ENCODE data around the gene NUMA1. TPM values are rescaled to one million over a fixed set of nuclear protein-coding genes. Genes with fewer than 3 reads are reported as not detected.

Gene NUMA1
- polyA plus RNA-seq, 1 donor (not counting 4 experiments of a cell fraction or from before 2014, with no cell fraction given), result 38.8 TPM

- Histone ChIP-seq H3K4me3 (ENCODE audit: control insufficient read depth in 2 of 3, extremely low read depth in 1 of 3, insufficient read depth in 2 of 3, low read depth in 1 of 3, low read length in 3 of 3) (no peak overlapping the region), H4K20me1 (ENCODE audit: control insufficient read depth, extremely low read depth, insufficient read depth, low read length) (no peaks in the 10 kb centered on the region), H3K4me1 (ENCODE audit: control insufficient read depth, extremely low read depth, insufficient read depth, low read length) (peaks cover 37% of the 10 kb centered on the region), H3K9me3 (ENCODE audit: control insufficient read depth, low read depth, low read length) (no peaks in the 10 kb centered on the region), H3K4me2 (ENCODE audit: control insufficient read depth, extremely low read depth, insufficient read depth, low read depth, low read length) (no peak overlapping the region), H3K27ac (ENCODE audit: control insufficient read depth, insufficient read depth, low read length) (no peak overlapping the region), H3K9me1 (ENCODE audit: control insufficient read depth, extremely low read depth, insufficient read depth, low read length) (no peaks in the 10 kb centered on the region), H2AFZ (ENCODE audit: control insufficient read depth, low read length) (no peak overlapping the region), H3K36me3 (ENCODE audit: control insufficient read depth in 2 of 2, extremely low read depth in 1 of 2, insufficient read depth in 2 of 2, low read length in 2 of 2) (peaks cover 3 to 13% of the 10 kb centered on the region in 2 experiments), H3K79me2 (ENCODE audit: control insufficient read depth, insufficient read depth, low read length) (no peaks in the 10 kb centered on the region), H3K27me3 (ENCODE audit: control insufficient read depth, extremely low read depth, insufficient read depth, low read length) (no peaks in the 10 kb centered on the region), H3K9ac (ENCODE audit: control insufficient read depth, extremely low read depth, insufficient read depth, low read length) (no peak overlapping the region)
- TF ChIP-seq EZH2 (IDR thresholded peaks at IDR 0.05; ENCODE audit: low read length) (no peak), CTCF (optimal IDR thresholded peaks at IDR 0.05 in 1 of 3, IDR thresholded peaks at IDR 0.05 in 1 of 3, conservative IDR thresholded peaks at IDR 0.05 in 1 of 3; ENCODE audit: extremely low read depth in 1 of 3, insufficient read depth in 2 of 3, low read length in 3 of 3) (no peak)
- FAIRE-seq (no peak), DNase-seq (ENCODE audit: low read depth, low spot score) (no peak)
- dilution Hi-C loops (cut with MboI; ENCODE audit: extremely low pct_ligation_motif_present, low sequenced_read_pairs), result no loop called here
Measured at GRCh38 chr11:72085621-72086351, 5.4 kb upstream of the NUMA1 start.

GRCh38 chr11:72084965-72085364 lies 4.6 kb upstream of the NUMA1 start:
- DNase-seq (ENCODE audit: low read depth, low spot score) (no peak), FAIRE-seq (no peak)
- Histone ChIP-seq H3K4me2 (ENCODE audit: control insufficient read depth, extremely low read depth, insufficient read depth, low read depth, low read length) (no peak overlapping the region), H3K27ac (ENCODE audit: control insufficient read depth, insufficient read depth, low read length) (peak overlapping the region; percentile 56), H3K36me3 (ENCODE audit: control insufficient read depth in 2 of 2, extremely low read depth in 1 of 2, insufficient read depth in 2 of 2, low read length in 2 of 2) (peaks cover 0 to 12% of the 10 kb centered on the region in 2 experiments), H3K79me2 (ENCODE audit: control insufficient read depth, insufficient read depth, low read length) (peaks cover under 1% of the 10 kb centered on the region), H2AFZ (ENCODE audit: control insufficient read depth, low read length) (no peak overlapping the region), H3K9ac (ENCODE audit: control insufficient read depth, extremely low read depth, insufficient read depth, low read length) (no peak overlapping the region), H3K9me1 (ENCODE audit: control insufficient read depth, extremely low read depth, insufficient read depth, low read length) (no peaks in the 10 kb centered on the region), H4K20me1 (ENCODE audit: control insufficient read depth, extremely low read depth, insufficient read depth, low read length) (no peaks in the 10 kb centered on the region), H3K4me3 (ENCODE audit: control insufficient read depth in 2 of 3, extremely low read depth in 1 of 3, insufficient read depth in 2 of 3, low read depth in 1 of 3, low read length in 3 of 3) (no peak overlapping the region), H3K4me1 (ENCODE audit: control insufficient read depth, extremely low read depth, insufficient read depth, low read length) (peaks cover 37% of the 10 kb centered on the region), H3K9me3 (ENCODE audit: control insufficient read depth, low read depth, low read length) (no peaks in the 10 kb centered on the region), H3K27me3 (ENCODE audit: control insufficient read depth, extremely low read depth, insufficient read depth, low read length) (no peaks in the 10 kb centered on the region)
- TF ChIP-seq EZH2 (IDR thresholded peaks at IDR 0.05; ENCODE audit: low read length) (no peak), CTCF (optimal IDR thresholded peaks at IDR 0.05 in 1 of 3, IDR thresholded peaks at IDR 0.05 in 1 of 3, conservative IDR thresholded peaks at IDR 0.05 in 1 of 3; ENCODE audit: extremely low read depth in 1 of 3, insufficient read depth in 2 of 3, low read length in 3 of 3) (no peak)
- dilution Hi-C loops (cut with MboI; ENCODE audit: extremely low pct_ligation_motif_present, low sequenced_read_pairs), result no loop called here

Measured in keratinocyte (primary cell).